HG02623 (cell line): ENCODE data around the gene NF1.
"Not testable (repeated sequence)": the region's sequence is repeated elsewhere in the genome, so short reads cannot be mapped to it uniquely, and the experiment has no call there.

Experiments used
- ATAC-seq: cut with Tn5 transposase; IDR thresholded peaks from one replicate; pipeline ENCODE4 v1.9.1; 2021; ENCODE audit warnings: moderate library complexity; ENCODE audit not compliant: unreplicated experiment

Gene NF1, protein sequence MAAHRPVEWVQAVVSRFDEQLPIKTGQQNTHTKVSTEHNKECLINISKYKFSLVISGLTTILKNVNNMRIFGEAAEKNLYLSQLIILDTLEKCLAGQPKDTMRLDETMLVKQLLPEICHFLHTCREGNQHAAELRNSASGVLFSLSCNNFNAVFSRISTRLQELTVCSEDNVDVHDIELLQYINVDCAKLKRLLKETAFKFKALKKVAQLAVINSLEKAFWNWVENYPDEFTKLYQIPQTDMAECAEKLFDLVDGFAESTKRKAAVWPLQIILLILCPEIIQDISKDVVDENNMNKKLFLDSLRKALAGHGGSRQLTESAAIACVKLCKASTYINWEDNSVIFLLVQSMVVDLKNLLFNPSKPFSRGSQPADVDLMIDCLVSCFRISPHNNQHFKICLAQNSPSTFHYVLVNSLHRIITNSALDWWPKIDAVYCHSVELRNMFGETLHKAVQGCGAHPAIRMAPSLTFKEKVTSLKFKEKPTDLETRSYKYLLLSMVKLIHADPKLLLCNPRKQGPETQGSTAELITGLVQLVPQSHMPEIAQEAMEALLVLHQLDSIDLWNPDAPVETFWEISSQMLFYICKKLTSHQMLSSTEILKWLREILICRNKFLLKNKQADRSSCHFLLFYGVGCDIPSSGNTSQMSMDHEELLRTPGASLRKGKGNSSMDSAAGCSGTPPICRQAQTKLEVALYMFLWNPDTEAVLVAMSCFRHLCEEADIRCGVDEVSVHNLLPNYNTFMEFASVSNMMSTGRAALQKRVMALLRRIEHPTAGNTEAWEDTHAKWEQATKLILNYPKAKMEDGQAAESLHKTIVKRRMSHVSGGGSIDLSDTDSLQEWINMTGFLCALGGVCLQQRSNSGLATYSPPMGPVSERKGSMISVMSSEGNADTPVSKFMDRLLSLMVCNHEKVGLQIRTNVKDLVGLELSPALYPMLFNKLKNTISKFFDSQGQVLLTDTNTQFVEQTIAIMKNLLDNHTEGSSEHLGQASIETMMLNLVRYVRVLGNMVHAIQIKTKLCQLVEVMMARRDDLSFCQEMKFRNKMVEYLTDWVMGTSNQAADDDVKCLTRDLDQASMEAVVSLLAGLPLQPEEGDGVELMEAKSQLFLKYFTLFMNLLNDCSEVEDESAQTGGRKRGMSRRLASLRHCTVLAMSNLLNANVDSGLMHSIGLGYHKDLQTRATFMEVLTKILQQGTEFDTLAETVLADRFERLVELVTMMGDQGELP (N-terminal part only)

DNA sequence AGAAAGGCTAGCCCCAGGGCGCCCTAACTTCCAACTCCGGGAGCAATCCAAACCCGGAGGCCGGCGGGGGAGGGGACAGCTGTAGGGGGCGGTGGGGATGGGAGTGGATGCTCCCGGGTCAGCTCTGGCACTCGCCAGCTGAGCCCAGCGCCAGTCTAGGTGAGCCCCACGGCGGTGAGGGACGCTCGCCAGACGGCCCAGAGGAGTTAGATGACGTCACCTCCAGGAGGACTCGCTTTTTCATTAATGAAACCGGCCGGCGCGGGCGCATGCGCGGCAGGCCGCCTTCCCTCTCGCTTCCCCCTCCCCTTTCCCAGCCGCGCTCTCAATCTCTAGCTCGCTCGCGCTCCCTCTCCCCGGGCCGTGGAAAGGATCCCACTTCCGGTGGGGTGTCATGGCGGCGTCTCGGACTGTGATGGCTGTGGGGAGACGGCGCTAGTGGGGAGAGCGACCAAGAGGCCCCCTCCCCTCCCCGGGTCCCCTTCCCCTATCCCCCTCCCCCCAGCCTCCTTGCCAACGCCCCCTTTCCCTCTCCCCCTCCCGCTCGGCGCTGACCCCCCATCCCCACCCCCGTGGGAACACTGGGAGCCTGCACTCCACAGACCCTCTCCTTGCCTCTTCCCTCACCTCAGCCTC is at the start of gene NF1:
Gene NF1 (plus strand): TSS at position 378 of the 636 bp plus-strand sequence. CDS start 333 bp downstream, outside the sequence.
- ATAC-seq, result peak; percentile 67

DNA sequence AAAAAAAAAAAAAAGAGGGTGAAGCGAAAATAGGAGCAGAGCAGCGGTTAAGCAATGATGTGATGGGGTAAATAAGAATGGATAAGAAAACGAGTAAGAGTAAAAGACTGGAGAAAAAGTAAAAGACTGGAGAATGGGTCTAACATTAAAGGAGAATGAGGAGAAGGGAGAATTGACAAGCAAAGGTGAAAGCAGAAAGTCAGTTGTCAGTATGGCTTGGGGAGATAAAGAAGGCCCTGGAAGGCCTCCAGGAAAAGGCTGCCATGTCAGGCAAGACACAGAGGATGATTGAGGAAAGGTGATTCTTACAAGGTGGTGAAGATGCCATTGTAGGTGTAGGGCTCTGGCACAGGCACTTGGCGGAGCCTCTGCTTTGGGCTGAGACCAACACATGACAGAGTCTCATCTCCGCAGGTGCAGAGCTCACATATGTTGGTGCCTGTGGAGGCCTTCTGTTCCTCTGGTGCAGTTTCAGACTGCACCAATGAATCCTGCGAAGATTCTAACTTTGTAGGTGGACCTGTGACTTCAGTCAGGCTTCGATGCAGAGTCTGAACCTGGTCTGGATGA is 47.8 kb upstream of the NF1 start:
- not testable (repeated sequence) for ATAC-seq

DNA sequence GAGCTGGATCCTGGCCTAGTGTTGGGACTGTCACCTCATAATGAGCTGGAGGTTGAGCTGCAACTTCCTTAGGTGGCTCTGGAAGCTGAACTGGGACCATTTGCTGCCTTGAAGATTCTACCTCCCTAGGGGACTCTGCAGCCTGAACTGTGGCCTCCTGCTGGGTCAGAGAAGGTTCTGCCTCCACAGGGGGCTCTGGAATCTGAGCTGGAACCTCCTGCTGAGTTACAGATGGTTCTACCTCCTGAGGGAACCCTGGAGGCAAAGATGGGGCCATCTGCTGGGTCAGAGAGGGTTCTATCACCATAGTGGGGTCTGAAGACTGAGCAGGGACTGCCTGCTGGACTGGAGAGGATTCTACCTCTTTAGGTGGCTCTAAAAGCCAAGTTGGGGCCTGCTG is 46.6 kb upstream of the NF1 start:
- ATAC-seq, result no peak

DNA sequence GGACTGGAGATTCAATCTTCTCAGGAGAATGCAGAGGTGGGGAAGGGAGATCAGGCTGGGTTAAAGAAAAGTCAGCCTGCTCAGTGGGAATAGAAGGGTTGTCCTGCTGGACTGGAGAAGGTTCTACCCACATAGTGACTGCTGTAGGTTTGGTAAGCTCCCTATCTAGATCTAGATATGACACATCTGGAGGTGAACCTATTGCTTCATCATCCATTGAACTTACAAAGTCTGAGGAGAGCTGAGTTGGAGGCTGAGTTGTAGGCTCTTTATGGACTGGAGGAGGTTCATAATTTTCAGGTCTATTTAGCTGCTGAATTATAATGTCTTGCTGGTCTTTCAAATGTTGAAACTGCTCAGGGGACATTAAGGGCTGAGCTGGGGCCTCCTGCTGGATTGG is 46.0 kb upstream of the NF1 start:
- no peak for ATAC-seq

DNA sequence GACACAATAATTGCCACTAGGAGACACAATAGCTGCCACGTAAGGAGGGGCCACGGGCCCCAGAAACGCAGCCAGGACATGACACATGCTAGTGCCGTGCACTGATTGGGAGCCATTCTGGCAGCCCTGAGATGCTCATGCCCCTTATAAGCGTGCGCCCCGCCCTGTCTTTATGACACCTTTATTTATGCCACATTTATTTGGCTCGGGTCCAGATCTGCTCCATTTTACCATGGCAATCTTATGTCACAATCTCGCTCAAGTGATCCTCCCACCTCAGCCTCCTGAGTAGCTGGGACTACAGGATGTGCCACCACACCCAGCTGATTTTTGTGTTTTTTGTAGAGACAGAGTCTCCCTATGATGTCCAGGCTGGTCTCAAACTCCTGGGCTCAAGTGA is 43.8 kb upstream of the NF1 start:
- no peak for ATAC-seq

DNA sequence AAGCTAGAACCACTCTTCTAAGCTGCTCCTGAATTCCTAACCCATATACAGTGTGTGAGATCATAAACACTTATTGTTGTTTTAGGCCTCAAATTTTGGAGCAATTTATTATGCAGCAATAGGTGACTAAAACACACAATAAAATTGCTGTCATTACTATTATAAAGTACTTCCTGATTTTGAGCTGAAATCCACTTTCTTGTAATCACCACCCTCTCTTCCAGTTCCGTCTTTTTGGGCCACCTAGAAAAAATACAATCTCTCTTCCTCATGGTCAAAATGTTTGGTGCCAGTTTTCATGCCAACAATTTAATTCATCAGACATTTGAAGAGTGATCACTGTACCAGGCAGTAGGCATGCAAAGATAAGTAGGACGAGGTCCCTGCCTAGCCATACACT is 43.3 kb upstream of the NF1 start:
- ATAC-seq, result no peak

DNA sequence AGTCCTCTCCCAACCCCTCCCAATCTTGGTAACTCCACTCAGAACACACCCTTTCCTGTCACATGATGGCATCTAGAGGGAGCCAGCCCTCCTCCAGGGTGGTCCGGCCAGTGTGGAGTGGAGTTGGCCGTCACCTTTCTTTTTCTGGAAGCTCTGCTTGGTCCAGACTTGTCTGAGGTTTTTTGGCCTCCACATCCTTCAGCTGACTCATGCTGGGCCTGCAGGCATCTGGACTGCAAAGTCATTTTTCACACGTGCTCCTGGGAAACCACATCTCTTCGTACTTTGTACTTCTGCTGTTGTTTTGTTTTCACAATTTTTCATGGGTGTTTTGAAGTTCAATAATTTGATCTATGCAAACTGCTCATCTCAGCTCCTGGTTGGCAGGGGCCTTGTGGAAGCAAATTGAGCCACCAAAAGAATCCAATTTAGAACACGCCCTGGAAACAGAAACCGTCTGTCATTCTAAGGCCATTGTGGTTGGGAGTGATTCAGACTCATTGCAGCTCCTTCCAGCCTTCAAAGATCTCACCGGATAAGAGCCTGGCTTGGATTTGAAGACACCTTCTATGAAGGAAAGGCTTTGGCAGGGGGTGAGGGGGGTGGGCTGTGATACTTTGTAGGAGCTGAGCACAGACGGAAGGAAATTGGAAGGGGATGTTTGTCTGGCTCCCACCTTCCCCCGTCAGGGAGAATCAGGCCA is 42.4 kb upstream of the NF1 start:
- ATAC-seq, result no peak

DNA sequence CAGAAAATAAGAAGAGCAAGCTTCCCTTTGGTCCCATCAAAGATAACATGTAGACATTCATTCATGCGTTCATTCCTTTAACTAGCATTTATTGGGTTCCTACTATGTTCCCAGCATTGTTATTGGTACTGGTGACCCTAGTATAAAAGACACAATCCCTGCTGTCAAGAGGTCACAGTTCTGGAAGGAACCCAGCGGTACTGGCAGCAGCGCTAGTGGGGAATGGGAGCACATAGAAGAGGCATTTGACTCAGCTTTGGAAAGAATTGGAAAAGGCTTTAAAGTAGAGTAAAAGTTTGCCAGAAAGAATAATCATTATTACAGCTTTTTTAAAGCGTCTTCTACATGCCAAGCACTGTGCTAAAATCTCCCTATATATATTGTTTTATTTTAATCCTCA is 41.7 kb upstream of the NF1 start:
- no peak for ATAC-seq

DNA sequence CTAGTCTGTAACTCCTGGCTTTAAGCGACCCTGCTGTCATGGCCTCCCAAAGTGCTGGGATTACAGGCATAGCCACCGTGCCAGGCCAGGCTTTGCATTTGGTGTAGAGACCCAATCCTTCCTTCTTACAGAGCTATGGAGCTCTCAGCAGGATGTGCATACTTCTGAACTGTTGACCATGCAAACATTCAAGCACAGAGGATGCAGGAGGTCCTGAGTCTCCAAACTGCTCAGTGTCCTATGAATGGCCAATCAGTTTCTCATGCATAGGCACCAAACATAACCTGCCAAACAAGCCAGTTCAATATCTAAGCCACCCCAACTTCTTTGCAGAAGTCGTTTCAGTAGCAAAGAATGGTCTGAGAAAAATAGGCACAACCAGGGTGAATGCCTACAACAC is 40.0 kb upstream of the NF1 start:
- no peak for ATAC-seq

DNA sequence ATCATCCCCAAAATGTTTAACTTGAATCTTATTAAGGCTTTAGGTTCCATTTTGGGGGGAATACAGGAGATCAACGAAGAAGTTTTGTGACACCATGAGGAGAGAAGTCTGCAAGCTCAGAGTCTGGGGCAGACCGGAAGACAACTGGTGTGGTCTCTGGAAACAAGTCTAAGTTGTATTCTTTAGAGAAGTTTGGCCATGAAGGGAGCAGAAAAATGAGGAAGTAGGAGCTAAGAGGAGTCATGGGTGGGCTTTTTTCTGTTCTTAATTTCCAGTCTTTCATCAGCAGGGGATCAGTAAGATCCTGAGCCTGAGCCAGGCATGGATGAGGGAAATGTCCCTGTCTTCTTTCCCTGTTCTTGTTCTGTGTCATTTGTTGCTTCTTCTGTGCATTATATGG is 35.8 kb upstream of the NF1 start:
- ATAC-seq, result no peak

DNA sequence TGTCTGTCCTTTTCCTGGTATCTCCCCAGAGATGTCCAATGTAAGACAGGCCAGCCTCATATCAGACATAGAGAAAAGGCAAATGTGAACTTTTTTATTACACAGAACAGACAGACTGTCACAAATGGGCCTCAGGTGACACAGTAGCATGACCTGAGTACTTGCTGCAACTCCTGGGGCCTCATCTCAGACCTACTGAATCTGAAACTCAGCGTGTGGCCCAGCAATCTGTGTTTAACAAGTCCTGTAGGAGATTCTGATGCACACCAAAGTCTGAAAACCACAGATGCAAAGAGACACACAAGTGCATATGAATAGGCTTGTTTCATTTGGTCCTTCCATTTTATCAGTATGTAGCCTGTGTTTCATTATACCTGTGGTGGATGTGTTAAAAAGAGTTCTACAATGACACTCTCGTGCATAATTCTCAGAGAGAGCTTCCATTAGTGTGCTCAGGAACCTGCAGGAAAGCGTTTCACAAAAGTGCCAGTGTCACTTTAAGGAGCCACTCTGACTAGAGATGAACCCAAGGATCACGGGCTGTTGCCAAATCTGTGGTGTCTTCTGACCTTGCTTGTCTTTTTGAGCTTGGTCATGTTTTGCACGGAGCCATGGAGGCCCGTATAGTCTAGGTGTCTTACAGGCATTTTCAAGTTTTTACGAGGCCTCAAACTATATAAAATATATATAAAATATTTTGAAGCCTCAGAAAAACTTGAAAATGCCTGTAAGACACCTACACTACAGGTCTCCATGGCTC is 33.8 kb upstream of the NF1 start:
- ATAC-seq, result no peak

DNA sequence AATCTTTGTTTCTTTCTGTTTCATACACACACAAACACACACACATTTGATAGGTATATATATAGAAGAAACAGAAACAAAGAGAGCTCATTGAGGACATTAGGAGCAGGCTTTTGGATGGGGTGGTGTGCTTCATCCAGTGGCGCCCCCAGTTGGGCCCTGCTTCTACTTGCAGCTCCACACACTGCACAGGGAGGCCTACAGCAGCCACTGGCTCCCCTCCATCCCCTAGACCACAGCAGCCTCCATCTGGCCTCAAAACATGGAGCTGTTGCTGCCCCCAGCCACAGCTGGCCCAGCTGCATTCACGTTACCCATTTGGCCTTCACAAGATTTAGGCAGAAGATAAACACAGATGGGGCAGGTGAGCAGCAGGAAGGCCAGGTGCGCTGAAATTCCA is 33.1 kb upstream of the NF1 start:
- ATAC-seq, result no peak

DNA sequence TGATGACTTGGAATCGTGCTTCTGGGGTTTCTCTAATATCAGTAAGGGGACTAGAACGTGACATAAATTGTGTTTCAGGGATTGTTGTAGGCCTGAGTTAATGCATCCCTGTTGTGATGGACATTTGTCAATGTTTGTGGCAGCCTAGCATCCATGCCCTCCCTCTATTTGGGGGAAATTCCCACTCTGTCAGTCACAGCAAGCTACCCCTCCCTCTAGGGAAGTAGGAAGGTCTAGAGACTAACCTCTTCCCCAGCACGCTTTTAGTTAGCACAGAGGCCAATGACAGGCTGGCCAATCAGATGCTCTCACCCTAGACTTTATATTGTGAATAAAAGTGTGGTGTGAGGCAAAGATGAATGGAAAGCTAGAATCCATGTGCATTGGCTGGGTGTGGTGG is 32.4 kb upstream of the NF1 start:
- no peak for ATAC-seq

DNA sequence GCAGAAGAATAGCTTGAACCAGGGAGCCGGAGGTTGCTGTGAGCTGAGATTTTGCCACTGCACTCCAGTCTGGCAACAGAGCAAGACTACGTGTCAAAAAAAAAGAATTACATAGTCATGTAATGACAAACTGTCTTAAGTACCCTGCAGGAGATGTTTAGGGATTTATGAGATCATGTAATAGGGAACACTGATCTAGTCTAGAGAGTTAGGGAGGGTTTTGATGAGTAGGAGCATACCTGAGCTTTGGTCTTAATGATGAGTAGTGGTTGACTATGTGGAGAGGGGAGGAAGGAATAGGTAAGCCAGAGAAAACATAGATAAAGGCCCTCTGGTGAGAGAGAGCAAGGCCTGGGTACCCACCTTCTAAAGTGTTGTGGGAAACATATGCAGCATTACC is 30.1 kb upstream of the NF1 start:
- ATAC-seq, result no peak

DNA sequence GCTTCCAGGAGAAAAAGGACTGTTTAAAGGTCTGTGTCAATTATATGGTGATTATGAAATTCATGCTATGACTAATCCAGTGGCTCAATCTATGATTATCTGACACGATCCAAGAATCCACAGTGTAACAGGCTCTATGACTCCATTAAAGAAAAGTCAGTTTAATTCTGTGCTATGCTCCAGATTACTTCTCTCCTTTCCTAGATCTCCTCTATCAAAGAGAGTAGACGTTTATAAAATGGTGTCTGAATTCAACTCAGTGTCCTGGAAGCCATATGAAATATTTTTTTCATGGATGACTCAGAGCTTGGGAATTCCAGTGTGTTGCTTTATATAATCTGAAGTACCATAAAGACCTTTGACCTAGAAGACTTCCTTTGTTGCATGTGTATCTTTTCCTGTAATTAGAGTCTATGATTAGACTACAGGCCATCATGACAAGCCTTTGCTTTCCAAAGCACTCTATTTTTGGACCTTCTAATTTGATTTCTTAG is 27.0 kb upstream of the NF1 start:
- no peak for ATAC-seq

DNA sequence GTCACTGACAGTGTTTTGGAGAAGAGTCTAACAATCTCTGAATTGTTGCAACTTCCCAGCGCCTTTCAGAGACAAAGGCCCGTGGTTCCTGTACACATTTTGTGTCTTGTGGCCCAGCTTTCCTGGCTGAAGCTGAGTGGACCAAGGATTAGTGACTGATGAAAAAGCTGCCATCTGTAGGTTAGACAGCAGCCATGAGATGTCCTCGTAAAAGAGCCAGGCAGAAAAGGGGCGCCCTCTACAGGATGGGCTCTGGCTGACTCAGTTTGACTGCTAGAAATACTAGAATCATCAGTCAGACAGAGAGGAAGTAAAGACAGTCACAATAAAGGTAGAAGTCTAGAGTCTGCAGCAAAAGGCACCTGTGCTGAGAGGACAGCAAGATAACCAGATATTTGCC is 26.5 kb upstream of the NF1 start:
- ATAC-seq, result no peak

DNA sequence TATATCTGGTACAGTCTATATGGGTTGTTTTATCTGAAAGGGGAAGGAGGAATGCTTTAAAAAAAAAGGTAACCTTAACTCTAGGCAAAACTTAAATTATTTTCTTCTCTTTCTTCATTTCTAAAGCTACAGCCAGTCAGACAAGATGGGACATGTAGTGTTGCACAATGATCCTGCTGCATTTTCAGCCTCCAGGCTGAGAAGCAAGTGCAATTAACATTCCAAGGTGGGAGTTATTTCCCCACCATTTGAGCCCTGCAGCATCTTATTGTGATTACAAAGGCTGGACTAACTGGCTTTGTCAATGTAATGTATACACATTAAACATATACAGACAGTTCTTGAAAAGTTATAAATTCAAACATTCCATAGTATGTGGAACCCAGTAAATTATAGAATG is 22.6 kb upstream of the NF1 start:
- no peak for ATAC-seq

DNA sequence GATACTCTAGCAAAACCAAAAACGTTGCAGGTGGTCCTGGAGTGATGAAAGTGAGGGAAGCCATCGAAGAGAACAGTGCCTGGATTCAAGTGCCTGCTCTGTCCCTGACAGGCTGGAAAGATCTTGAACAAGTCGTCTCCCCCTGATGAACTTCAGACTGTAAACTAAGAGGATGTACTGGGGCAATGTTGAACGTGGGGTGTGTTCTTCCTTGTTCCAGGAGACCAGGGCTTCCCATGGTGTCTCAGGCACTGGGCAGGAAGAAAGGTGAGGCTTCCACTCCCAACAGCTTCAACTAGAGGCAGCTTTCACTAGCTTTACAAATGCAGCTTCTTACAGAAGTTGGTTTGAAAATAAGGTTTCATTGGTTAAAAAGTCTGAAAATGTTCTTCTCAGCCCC is 21.4 kb upstream of the NF1 start:
- no peak for ATAC-seq
